Neural progenitor cell (in vitro differentiated cells): ENCODE results near the gene LRRC8A. TPM values are rescaled to one million over a fixed set of nuclear protein-coding genes. Genes with fewer than 3 reads are reported as not detected.

ENCODE experiments used
- DNase-seq: peaks from one replicate; pipeline ENCODE4 v3.0.0-alpha.2; 2016; ENCODE audit warnings: low spot score
- H2AFZ ChIP-seq: fragments of 200-600 bp; sonication (generic); replicated peaks from 2 replicates; pipeline ENCODE4 v1.6.1; 2016; ENCODE audit warnings: antibody characterized with exemption
- H3F3A ChIP-seq: fragments of 200-600 bp; sonication (generic); 2 replicates; pipeline ENCODE4 v1.6.1; 2016; ENCODE audit warnings: antibody characterized with exemption, low read depth
- H3K27ac ChIP-seq: fragments of 200-600 bp; sonication (generic); 2 replicates; pipeline ENCODE4 v1.5.1; 2016; ENCODE audit warnings: mild to moderate bottlenecking
- H3K27me3 ChIP-seq: fragments of 200-600 bp; sonication (generic); 2 replicates; pipeline ENCODE4 v1.6.1; 2016; ENCODE audit warnings: mild to moderate bottlenecking, moderate library complexity
- H3K36me3 ChIP-seq: fragments of 200-600 bp; sonication (generic); 2 replicates; pipeline ENCODE4 v1.5.1; 2016
- H3K4me1 ChIP-seq: fragments of 200-600 bp; sonication (generic); 2 replicates; pipeline ENCODE4 v1.6.1; 2016; ENCODE audit warnings: mixed run types
- H3K4me2 ChIP-seq: fragments of 200-600 bp; sonication (generic); 2 replicates; pipeline ENCODE4 v1.6.1; 2016
- H3K4me3 ChIP-seq: fragments of 200-600 bp; sonication (generic); 2 replicates; pipeline ENCODE4 v1.5.1; 2016
- H3K79me2 ChIP-seq: fragments of 200-600 bp; sonication (generic); 2 replicates; pipeline ENCODE4 v1.6.1; 2016; ENCODE audit warnings: low read depth
- H3K9ac ChIP-seq: fragments of 200-600 bp; sonication (generic); 2 replicates; pipeline ENCODE4 v1.6.1; 2016
- H3K9me3 ChIP-seq: fragments of 200-600 bp; sonication (generic); 2 replicates; pipeline ENCODE4 v1.5.1; 2016; ENCODE audit warnings: low read depth
- H4K20me1 ChIP-seq: fragments of 200-600 bp; sonication (generic); 2 replicates; pipeline ENCODE4 v1.6.1; 2016; ENCODE audit warnings: low read depth
- H3K27ac Mint-ChIP-seq: 3 replicates; pipeline ENCODE4 v1.8.0; 2021; ENCODE audit warnings: mixed read lengths
- H3K27me3 Mint-ChIP-seq: 2 replicates; pipeline ENCODE4 v1.8.0; 2022; ENCODE audit warnings: low read depth, mild to moderate bottlenecking, inconsistent platforms, moderate library complexity, mixed read lengths; ENCODE audit not compliant: insufficient read depth
- H3K36me3 Mint-ChIP-seq: 3 replicates; pipeline ENCODE4 v1.8.0; 2021; ENCODE audit warnings: mixed read lengths
- H3K4me1 Mint-ChIP-seq: 3 replicates; pipeline ENCODE4 v1.8.0; 2021; ENCODE audit warnings: mixed read lengths
- H3K4me3 Mint-ChIP-seq: 3 replicates; pipeline ENCODE4 v1.8.0; 2021; ENCODE audit warnings: mild to moderate bottlenecking, moderate library complexity, mixed read lengths
- H3K9me3 Mint-ChIP-seq: 3 replicates; pipeline ENCODE4 v1.8.0; 2020; ENCODE audit warnings: mixed read lengths
- EZH2 ChIP-seq: fragments of 200-600 bp; sonication (generic); IDR thresholded peaks from 2 replicates; pipeline ENCODE4 v1.6.1; 2017; ENCODE audit warnings: antibody characterized with exemption, mild to moderate bottlenecking, moderate library complexity
- EZH2phosphoT487 ChIP-seq: fragments of 200-600 bp; sonication (generic); IDR thresholded peaks from 2 replicates; pipeline ENCODE4 v1.6.1; 2017; ENCODE audit warnings: antibody characterized with exemption
- total RNA-seq: library from RNA; depleted of rRNA; stranded (reverse); fragments of >200 nt; gene quantifications from 2 replicates; pipeline ENCODE4 v1.2.3, GENCODE V29; 2015; ENCODE audit warnings: low replicate concordance
- TF ChIP-seq, protein P1 (sequence below): fragments of 200-600 bp; sonication (generic); IDR thresholded peaks from 2 replicates; pipeline ENCODE4 v1.5.1; 2017; ENCODE audit warnings: antibody characterized with exemption, mild to moderate bottlenecking

Gene LRRC8A
- total RNA-seq, 1 donor from 2014 or later, result 17.1 TPM

GRCh38 chr9:128898382-128898781, 16.4 kb downstream of the LRRC8A start:
- Histone ChIP-seq H3K27me3 (no peaks in the 10 kb centered on the region), H3K36me3 (no peaks in the 10 kb centered on the region), H3K4me2 (no peak overlapping the region), H3K9ac (no peak overlapping the region), H3K4me1 (peaks cover 5% of the 10 kb centered on the region), H3K4me3 (no peak overlapping the region), H3K27ac (no peak overlapping the region), H3F3A (no peaks in the 10 kb centered on the region), H2AFZ (no peak overlapping the region), H3K9me3 (no peaks in the 10 kb centered on the region), H4K20me1 (peaks cover 21% of the 10 kb centered on the region), H3K79me2 (peaks cover 23% of the 10 kb centered on the region)
- no peak for TF ChIP-seq EZH2
- TF ChIP-seq EZH2phosphoT487, result no peak
- H3K36me3 Mint-ChIP-seq, result peaks cover 3% of the 10 kb centered on the region
- DNase-seq, result no peak
- H3K27me3 Mint-ChIP-seq, result no peaks in the 10 kb centered on the region
- H3K9me3 Mint-ChIP-seq, result no peaks in the 10 kb centered on the region
- H3K4me3 Mint-ChIP-seq, result no peak overlapping the region
- H3K4me1 Mint-ChIP-seq, result peaks cover 14% of the 10 kb centered on the region
- peak overlapping the region; percentile 79 for H3K27ac Mint-ChIP-seq

GRCh38 chr9:128898845-128899565, 17.1 kb downstream of the LRRC8A start:
- DNase-seq, result no peak
- H3K27ac ChIP-seq, result no peak overlapping the region
- no peak overlapping the region for H3K9ac ChIP-seq
- peaks cover 5% of the 10 kb centered on the region for H3K4me1 ChIP-seq
- H3K9me3 Mint-ChIP-seq, result no peaks in the 10 kb centered on the region
- peaks cover 19% of the 10 kb centered on the region for H4K20me1 ChIP-seq
- no peaks in the 10 kb centered on the region for H3K27me3 Mint-ChIP-seq
- no peak overlapping the region for H3K4me3 ChIP-seq
- no peaks in the 10 kb centered on the region for H3F3A ChIP-seq
- no peak overlapping the region for H3K4me3 Mint-ChIP-seq
- no peak for TF ChIP-seq EZH2
- TF ChIP-seq, protein P1, sequence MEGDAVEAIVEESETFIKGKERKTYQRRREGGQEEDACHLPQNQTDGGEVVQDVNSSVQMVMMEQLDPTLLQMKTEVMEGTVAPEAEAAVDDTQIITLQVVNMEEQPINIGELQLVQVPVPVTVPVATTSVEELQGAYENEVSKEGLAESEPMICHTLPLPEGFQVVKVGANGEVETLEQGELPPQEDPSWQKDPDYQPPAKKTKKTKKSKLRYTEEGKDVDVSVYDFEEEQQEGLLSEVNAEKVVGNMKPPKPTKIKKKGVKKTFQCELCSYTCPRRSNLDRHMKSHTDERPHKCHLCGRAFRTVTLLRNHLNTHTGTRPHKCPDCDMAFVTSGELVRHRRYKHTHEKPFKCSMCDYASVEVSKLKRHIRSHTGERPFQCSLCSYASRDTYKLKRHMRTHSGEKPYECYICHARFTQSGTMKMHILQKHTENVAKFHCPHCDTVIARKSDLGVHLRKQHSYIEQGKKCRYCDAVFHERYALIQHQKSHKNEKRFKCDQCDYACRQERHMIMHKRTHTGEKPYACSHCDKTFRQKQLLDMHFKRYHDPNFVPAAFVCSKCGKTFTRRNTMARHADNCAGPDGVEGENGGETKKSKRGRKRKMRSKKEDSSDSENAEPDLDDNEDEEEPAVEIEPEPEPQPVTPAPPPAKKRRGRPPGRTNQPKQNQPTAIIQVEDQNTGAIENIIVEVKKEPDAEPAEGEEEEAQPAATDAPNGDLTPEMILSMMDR, result no peak
- no peak for TF ChIP-seq EZH2phosphoT487
- H3K4me1 Mint-ChIP-seq, result peaks cover 13% of the 10 kb centered on the region
- H3K9me3 ChIP-seq, result no peaks in the 10 kb centered on the region
- H3K79me2 ChIP-seq, result peaks cover 25% of the 10 kb centered on the region
- H3K36me3 ChIP-seq, result no peaks in the 10 kb centered on the region
- H3K27me3 ChIP-seq, result no peaks in the 10 kb centered on the region
- no peak overlapping the region for H2AFZ ChIP-seq
- peak overlapping the region; percentile 19 for H3K27ac Mint-ChIP-seq
- peaks cover 2% of the 10 kb centered on the region for H3K36me3 Mint-ChIP-seq
- no peak overlapping the region for H3K4me2 ChIP-seq

DNA sequence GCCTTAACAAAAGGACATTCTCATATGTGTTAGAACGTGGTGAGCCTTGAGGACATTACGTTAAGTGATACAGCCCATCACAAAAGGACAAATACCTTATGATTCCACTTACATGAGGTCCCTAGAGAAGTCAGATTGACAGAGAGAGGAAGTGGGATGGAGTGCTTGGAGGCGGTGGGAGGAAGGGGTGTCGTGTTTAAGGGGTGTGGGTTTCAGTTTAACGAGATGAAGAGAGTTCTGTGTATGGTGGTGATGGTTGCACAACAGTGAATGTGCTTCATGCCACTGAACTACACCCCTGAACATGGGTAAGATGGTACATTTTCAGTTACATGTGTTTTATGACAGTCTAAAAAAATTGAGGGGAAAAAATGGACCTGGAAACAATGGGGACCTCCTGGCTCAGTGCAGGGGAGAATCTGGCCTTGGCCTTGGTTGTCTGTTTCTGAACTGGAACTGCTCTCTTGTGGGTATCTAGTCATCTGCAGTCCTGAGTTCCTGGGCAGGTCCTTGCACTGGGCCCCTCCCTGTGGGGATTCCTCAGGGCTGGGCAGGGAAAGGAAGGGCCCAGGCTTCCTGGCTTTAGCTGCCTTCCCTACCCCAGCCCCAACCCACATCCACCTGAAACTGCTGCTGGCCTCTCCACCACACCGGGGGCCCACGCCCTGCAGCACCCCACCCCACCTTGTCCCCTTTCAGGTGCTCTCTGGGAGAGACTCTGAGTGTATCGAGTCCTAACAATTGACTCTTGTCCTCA, 17.8 kb downstream of the LRRC8A start:
- Mint-ChIP-seq H3K4me1 (peaks cover 12% of the 10 kb centered on the region), H3K9me3 (no peaks in the 10 kb centered on the region), H3K27me3 (no peaks in the 10 kb centered on the region), H3K4me3 (no peak overlapping the region), H3K36me3 (peaks cover 2% of the 10 kb centered on the region), H3K27ac (peak overlapping the region; percentile 19)
- H4K20me1 ChIP-seq, result peaks cover 19% of the 10 kb centered on the region
- peaks cover 5% of the 10 kb centered on the region for H3K4me1 ChIP-seq
- H3K9ac ChIP-seq, result no peak overlapping the region
- no peak for TF ChIP-seq EZH2
- TF ChIP-seq, protein P1, result no peak
- TF ChIP-seq EZH2phosphoT487, result no peak
- no peak overlapping the region for H3K4me3 ChIP-seq
- H3K4me2 ChIP-seq, result no peak overlapping the region
- no peak overlapping the region for H2AFZ ChIP-seq
- no peaks in the 10 kb centered on the region for H3K36me3 ChIP-seq
- H3K27ac ChIP-seq, result no peak overlapping the region
- no peak for DNase-seq
- H3K27me3 ChIP-seq, result no peaks in the 10 kb centered on the region
- no peaks in the 10 kb centered on the region for H3K9me3 ChIP-seq
- H3F3A ChIP-seq, result no peaks in the 10 kb centered on the region
- peaks cover 31% of the 10 kb centered on the region for H3K79me2 ChIP-seq

- Histone ChIP-seq H3K36me3 (no peaks in the 10 kb centered on the region), H2AFZ (no peak overlapping the region), H4K20me1 (peaks cover 11% of the 10 kb centered on the region), H3K9ac (no peak overlapping the region), H3K27me3 (no peaks in the 10 kb centered on the region), H3K4me2 (no peak overlapping the region), H3K27ac (no peak overlapping the region), H3K4me3 (no peak overlapping the region), H3K4me1 (no peaks in the 10 kb centered on the region), H3K9me3 (no peaks in the 10 kb centered on the region), H3K79me2 (peaks cover 24% of the 10 kb centered on the region), H3F3A (no peaks in the 10 kb centered on the region)
- no peaks in the 10 kb centered on the region for H3K27me3 Mint-ChIP-seq
- TF ChIP-seq, protein P1, result no peak
- DNase-seq, result no peak
- no peak overlapping the region for H3K27ac Mint-ChIP-seq
- peaks cover 2% of the 10 kb centered on the region for H3K36me3 Mint-ChIP-seq
- H3K9me3 Mint-ChIP-seq, result no peaks in the 10 kb centered on the region
- no peak overlapping the region for H3K4me3 Mint-ChIP-seq
- no peaks in the 10 kb centered on the region for H3K4me1 Mint-ChIP-seq
These were observed 19.4 kb downstream of the LRRC8A start for GRCh38 chr9:128901379-128901778.
